AG10803 (cell line): ENCODE results near the gene FCER2.

Experiments used
- DNase-seq: peaks from one replicate; pipeline ENCODE4 v3.0.0; 2010; ENCODE audit warnings: low read depth
- H3K4me3 ChIP-seq: 2 replicates; pipeline ENCODE4 v1.5.1; 2011; ENCODE audit warnings: mild to moderate bottlenecking, low read length, control low read depth
- CTCF ChIP-seq: conservative IDR thresholded peaks from 2 replicates; pipeline ENCODE4 v1.5.1; 2011; ENCODE audit warnings: mild to moderate bottlenecking, low read length, control low read depth, inconsistent platforms

FCER2 gene

GRCh38 chr19:7670150-7670783 lies 31.7 kb downstream of the FCER2 start:
- DNase-seq = no peak
- H3K4me3 ChIP-seq = no peak overlapping the region
- no peak for TF ChIP-seq CTCF

- no peak for DNase-seq
- no peak for TF ChIP-seq CTCF
- no peak overlapping the region for H3K4me3 ChIP-seq
Measured at GRCh38 chr19:7669641-7670040, 32.3 kb downstream of the FCER2 start.

GRCh38 chr19:7668842-7669241 lies 33.1 kb downstream of the FCER2 start, which contains the start of gene RETN:
RETN (plus strand) TSS chr19:7669049; CDS start chr19:7669327, 278 bp downstream.
- DNase-seq = no peak
- no peak for TF ChIP-seq CTCF
- no peak within 1 kb of the TSS for H3K4me3 ChIP-seq

GRCh38 chr19:7665076-7665475 lies 36.9 kb downstream of the FCER2 start:
- TF ChIP-seq CTCF = no peak
- no peak overlapping the region for H3K4me3 ChIP-seq
- DNase-seq = peak; percentile 54

- DNase-seq = no peak
- no peak overlapping the region for H3K4me3 ChIP-seq
- no peak for TF ChIP-seq CTCF
Measured at GRCh38 chr19:7663706-7664105, 38.2 kb downstream of the FCER2 start.

GRCh38 chr19:7662657-7663056 lies 39.3 kb downstream of the FCER2 start:
- TF ChIP-seq CTCF = no peak
- no peak overlapping the region for H3K4me3 ChIP-seq
- DNase-seq = no peak

GRCh38 chr19:7661744-7662538 lies 40.0 kb downstream of the FCER2 start:
- TF ChIP-seq CTCF = no peak
- DNase-seq = no peak
- no peak overlapping the region for H3K4me3 ChIP-seq
